ENCODE measurements around the gene SCAPER. TPM values are rescaled to one million over a fixed set of nuclear protein-coding genes. Genes with fewer than 3 reads are reported as not detected.

Gene SCAPER
- total RNA-seq, 1 experiment from 2014 or later, result 7.4 TPM

DNA sequence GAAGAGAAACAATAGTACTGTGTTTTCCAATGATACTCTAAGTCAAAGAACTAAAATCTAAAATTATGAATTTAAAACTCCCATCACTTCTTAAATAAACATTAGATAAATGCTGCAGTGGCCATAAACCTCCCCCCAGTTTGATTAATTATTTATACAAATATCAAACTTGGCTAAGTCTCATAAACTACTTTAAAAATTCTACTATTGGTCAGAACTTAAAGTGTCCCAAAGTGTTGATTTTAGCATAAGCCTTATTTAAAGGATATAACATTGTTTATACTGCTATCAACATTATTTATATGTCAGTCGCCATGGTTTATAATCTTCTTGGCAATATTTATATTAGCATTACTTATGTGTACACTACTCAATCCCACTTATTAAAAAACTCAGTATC lies 132.4 kb downstream of the SCAPER start:
- Histone ChIP-seq H3K27me3 (ENCODE audit: insufficient read depth, low read length) (no peaks in the 10 kb centered on the region), H3K4me1 (ENCODE audit: insufficient read depth, low read length) (no peaks in the 10 kb centered on the region), H4K5ac (ENCODE audit: insufficient read length, low read depth, low read length) (no peak overlapping the region), H3T11ph (ENCODE audit: low read length) (no peak overlapping the region), H2BK120ac (ENCODE audit: low read depth, low read length, poor library complexity, severe bottlenecking) (no peak overlapping the region), H2AK5ac (ENCODE audit: insufficient read length, low read length) (no peak overlapping the region), H3K23me2 (ENCODE audit: insufficient read length, low read depth, low read length, poor library complexity, severe bottlenecking) (no peaks in the 10 kb centered on the region), H3K9ac (ENCODE audit: extremely low read depth, insufficient read length, low read length) (no peak overlapping the region), H3K9me3 (ENCODE audit: control insufficient read depth, low read depth, low read length) (no peaks in the 10 kb centered on the region), H3K27ac (ENCODE audit: insufficient read length, low read depth, low read length) (no peak overlapping the region), H3K56ac (ENCODE audit: insufficient read length, low read depth, low read length) (no peak overlapping the region), H3K79me1 (ENCODE audit: insufficient read depth, low read depth, low read length, poor library complexity, severe bottlenecking) (no peaks in the 10 kb centered on the region), H4K91ac (ENCODE audit: insufficient read length, low read depth, low read length) (no peak overlapping the region), H2AFZ (ENCODE audit: low read length) (no peak overlapping the region), H3K23ac (ENCODE audit: insufficient read length, low read depth, low read length) (no peak overlapping the region), H3K79me2 (ENCODE audit: insufficient read depth, low read length) (no peaks in the 10 kb centered on the region), H2BK5ac (ENCODE audit: insufficient read length, low read length) (no peak overlapping the region), H4K20me1 (ENCODE audit: control insufficient read depth, insufficient read depth, insufficient read length) (no peaks in the 10 kb centered on the region), H3K4me2 (ENCODE audit: insufficient read depth, insufficient read length, low read length) (no peak overlapping the region), H3K4ac (ENCODE audit: low read depth, low read length) (no peak overlapping the region), H2BK12ac (ENCODE audit: insufficient read length, low read depth, low read length) (no peak overlapping the region), H2BK15ac (ENCODE audit: low read depth, low read length) (no peak overlapping the region), H4K8ac (replicated peaks; ENCODE audit: insufficient read length, low read depth, low read length) (no peak overlapping the region), H3K18ac (ENCODE audit: insufficient read length, low read depth, low read length) (no peak overlapping the region), H3K14ac (ENCODE audit: insufficient read depth, low read length) (no peak overlapping the region), H2BK20ac (ENCODE audit: low read depth, low read length, poor library complexity, severe bottlenecking) (no peak overlapping the region)
- H3K4me1 Mint-ChIP-seq, result no peaks in the 10 kb centered on the region
- no CpG with 5 or more reads among the region's 1 CpG for WGBS (ENCODE audit: extremely low coverage, insufficient read length, low lambda C conversion rate)
- DNase-seq, result no peak
- H3K36me3 Mint-ChIP-seq (ENCODE audit: insufficient read depth in 1 of 3, low read depth in 3 of 3), result peaks cover 4 to 15% (median 5%) of the 10 kb centered on the region in 3 experiments; a peak in 5 of 7 replicates
- TF ChIP-seq, protein P1, sequence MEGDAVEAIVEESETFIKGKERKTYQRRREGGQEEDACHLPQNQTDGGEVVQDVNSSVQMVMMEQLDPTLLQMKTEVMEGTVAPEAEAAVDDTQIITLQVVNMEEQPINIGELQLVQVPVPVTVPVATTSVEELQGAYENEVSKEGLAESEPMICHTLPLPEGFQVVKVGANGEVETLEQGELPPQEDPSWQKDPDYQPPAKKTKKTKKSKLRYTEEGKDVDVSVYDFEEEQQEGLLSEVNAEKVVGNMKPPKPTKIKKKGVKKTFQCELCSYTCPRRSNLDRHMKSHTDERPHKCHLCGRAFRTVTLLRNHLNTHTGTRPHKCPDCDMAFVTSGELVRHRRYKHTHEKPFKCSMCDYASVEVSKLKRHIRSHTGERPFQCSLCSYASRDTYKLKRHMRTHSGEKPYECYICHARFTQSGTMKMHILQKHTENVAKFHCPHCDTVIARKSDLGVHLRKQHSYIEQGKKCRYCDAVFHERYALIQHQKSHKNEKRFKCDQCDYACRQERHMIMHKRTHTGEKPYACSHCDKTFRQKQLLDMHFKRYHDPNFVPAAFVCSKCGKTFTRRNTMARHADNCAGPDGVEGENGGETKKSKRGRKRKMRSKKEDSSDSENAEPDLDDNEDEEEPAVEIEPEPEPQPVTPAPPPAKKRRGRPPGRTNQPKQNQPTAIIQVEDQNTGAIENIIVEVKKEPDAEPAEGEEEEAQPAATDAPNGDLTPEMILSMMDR (conservative IDR thresholded peaks at IDR 0.05), result no peak
- no peak overlapping the region for H3K4me3 Mint-ChIP-seq
- H3K27ac Mint-ChIP-seq, result no peak overlapping the region
- no peaks in the 10 kb centered on the region for H3K27me3 Mint-ChIP-seq (ENCODE audit: low read depth)
- peaks cover 3 to 13% of the 10 kb centered on the region in 2 experiments; a peak in 4 of 5 replicates for H3K9me3 Mint-ChIP-seq

Data from H9 (cell line).